Right kidney (tissue), 1 donor: Measurements from ENCODE around the gene GRIA3.
"Not testable (repeated sequence)": the region's sequence is repeated elsewhere in the genome, so short reads cannot be mapped to it uniquely, and the experiment has no call there.

Experiments used
- DNase-seq: peaks from one replicate; pipeline ENCODE4 v3.0.0-alpha.2; 2016

GRIA3 gene

GRCh38 chrX:123277347-123277746 is 93.3 kb downstream of the GRIA3 start:
- no peak for DNase-seq

GRCh38 chrX:123277821-123278220 is 93.7 kb downstream of the GRIA3 start:
- no peak for DNase-seq

GRCh38 chrX:123282241-123282640 is 98.2 kb downstream of the GRIA3 start:
- DNase-seq = no peak

DNA sequence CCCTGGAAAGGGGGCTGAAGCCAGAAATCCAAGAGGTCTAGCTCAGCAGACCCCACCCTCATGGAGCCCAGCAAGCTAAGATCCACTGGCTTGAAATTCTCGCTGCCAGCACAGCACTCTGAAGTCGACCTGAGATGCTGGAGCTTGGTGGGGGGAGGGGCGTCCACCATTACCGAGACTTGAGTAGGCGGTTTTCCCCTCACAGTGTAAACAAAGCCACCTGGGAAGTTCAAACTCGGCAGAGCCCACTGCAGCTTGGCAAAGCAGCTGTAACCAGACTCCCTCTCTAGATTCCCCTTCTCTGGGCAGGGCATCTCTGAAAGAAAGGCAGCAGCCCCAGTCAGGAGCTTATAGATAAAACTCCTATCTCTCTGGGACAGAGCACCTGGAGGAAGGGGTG is 99.3 kb downstream of the GRIA3 start:
- not testable (repeated sequence) for DNase-seq

DNA sequence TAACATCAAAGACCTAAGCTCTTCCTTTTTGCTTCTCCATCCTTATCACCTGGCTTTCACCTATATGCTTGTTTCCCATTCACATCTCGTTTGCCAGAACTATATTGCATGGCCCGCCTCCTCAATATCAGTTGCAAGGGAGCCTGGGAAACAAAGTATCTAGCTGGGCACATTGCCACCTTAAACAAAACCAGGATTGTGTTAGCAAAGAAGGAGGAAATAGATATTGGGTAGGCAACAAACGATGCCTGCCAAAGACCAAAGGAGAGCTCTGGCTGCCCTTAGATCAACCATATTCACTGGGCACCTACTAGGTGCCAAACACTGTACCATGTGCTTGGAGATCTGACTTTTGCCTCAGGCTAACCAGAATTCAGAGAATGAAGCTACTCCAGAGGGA is 107.5 kb downstream of the GRIA3 start:
- DNase-seq = no peak

- DNase-seq = no peak
These were observed 113.9 kb downstream of the GRIA3 start for GRCh38 chrX:123298026-123298425.

GRCh38 chrX:123303429-123303828 is 119.4 kb downstream of the GRIA3 start:
- no peak for DNase-seq

DNA sequence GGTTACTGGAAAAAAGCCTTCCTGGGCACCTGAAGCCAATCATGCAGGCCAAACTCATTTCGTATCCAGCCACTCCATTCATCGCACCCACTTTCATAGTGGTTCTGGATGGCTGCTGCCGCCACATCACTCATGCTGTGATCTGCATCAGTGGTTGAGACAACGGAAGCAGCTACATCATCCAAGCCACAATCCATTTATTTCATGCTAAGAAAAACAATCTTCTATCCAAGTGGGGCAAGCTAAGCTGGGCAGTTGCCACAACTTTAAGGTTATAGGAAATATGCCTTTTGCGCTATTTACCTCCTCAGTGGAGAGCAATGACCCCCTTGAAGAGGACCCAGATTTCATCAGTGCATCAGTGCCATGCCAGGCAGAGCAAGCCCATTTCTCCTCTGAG is 124.6 kb downstream of the GRIA3 start:
- DNase-seq = no peak

DNA sequence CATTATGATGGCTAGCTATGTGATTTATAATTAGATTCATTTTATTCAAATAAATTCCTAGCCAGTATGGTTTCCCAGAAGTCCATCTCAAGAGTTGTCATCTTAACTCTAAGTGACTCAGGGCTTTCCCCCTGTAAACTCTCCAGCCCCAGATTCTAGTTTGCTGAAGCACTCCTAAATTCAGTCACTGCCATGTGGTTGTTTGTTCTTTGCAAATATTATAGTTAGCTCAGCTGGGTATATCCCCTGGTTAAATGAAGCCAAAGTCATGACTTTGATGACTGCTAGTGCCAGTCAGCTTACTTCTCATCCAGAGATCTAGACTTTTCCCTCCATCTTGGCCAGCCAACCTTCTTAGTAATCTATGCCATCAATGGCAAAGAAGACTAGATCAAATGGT is 126.0 kb downstream of the GRIA3 start:
- DNase-seq = no peak

- DNase-seq = no peak
These were observed 127.4 kb downstream of the GRIA3 start for GRCh38 chrX:123311486-123311885.

- no peak for DNase-seq
These were observed 129.4 kb downstream of the GRIA3 start for GRCh38 chrX:123313486-123313885.

DNA sequence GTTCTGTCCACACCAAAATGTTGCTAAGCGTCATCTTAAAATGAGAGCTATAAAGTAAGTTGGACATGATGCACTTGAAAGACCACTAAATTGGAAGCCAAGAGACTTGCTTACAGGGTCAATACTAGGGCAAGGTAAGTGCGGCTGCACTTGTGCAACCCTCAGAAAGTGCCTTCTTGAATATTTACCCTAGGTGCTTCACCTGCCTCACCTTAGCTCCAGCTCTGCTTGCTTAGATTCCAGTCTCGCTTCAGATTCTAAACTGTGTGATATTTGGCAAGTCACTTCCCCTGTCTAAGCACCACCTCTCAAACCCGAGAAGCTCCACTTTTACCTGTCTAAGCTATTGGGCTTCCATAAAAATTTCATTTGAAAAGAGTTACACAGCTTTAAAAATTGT is 136.5 kb downstream of the GRIA3 start:
- DNase-seq = no peak

GRCh38 chrX:123322536-123322935 is 138.5 kb downstream of the GRIA3 start:
- no peak for DNase-seq

- DNase-seq = no peak
These were observed 140.5 kb downstream of the GRIA3 start for GRCh38 chrX:123324625-123325024.

DNA sequence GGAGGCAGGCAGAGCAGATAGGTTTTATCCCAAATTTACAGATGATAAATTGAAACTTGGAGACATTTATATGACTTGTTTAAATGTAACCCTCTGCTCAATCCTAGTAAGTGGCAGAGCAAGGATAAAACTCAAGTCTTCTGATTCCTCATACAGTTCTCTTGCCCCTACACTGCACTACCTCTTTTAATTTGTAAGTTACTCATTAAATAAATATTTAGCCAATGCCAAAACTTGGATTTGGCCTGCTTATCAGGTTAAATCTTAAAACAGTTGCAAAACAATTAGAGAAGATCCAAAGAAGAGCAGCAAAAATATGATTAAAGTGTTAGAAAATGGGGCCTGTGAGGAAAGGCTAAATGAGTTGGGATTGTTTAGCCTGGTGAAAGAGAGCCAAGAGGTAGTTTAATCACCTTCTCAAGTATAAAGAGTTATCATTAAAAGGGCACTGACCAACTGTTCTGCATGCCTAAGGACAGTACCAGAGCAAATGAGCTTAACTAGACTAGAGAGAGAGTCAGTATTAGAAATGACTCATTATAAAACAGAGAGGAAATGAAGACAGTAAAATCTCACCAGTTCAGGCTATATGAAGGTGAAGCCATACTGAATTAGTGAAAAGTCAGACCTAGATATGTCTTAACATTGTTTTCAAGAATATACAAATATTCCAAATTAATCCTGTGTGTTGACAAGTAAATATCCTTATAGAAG is 146.3 kb downstream of the GRIA3 start:
- no peak for DNase-seq

DNA sequence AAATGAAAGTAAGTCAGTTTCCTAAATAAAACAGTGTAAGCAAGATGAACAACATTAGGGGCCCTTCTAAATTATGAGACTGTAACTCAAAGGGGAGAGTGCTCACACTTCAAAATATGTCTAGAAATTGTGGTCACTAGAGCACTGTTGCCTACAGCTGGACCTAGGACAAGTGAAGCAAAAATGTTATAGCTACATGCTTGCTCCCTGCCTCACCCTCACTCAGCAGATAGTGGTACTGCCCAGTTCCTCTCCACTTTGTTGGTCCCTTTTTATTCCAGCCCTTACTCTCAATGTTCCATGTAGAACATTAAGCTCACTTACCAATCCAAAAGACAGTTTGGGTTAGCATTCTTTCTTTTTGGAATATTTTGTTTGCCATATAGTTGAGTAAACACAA is 147.3 kb downstream of the GRIA3 start:
- DNase-seq = no peak

- no peak for DNase-seq
These were observed 147.8 kb downstream of the GRIA3 start for GRCh38 chrX:123331859-123332258.

DNA sequence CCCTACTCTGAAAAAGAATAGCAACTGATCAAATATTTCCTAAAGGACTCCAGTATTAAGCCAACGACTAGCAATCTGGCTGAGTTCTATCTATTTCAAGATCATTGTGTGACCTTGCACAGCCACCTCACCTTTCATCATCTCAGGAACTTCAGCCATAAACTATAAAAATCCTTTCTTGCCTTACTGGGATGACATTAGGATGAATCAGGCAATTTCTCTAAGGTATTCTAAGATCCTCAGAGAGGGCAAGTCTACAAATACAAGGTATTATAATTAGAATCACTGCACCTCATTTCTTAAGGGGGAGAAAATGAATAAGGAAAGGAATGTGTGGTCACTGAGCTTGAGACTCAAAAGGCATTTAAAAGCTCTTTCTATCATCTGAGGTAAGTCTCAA is 152.6 kb downstream of the GRIA3 start:
- DNase-seq = no peak

- DNase-seq = peak; percentile 0
These were observed 154.0 kb downstream of the GRIA3 start for GRCh38 chrX:123337886-123338639.

- DNase-seq = no peak
These were observed 155.3 kb downstream of the GRIA3 start for GRCh38 chrX:123339221-123339905.

GRCh38 chrX:123340696-123341095 is 156.6 kb downstream of the GRIA3 start:
- no peak for DNase-seq

GRCh38 chrX:123348468-123348867 is 164.4 kb downstream of the GRIA3 start:
- no peak for DNase-seq

DNA sequence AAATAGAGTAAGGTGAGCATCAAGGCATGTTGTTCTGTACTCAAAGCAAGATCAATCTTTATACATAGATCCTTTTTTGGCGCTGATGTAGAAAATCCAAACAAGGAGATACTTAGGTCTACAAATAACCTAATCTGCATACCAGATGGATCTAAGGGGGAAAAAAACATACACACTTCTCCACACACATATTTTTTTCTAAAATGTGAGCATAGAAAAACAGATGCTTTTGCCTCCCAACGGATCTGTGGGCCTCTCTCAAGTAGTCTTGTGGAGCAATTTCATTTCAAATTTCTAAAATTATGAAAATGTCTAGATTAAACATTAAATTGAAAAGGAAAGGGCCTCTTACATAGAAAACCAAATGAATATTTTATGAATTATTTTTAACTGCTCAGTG is 166.1 kb downstream of the GRIA3 start:
- DNase-seq = no peak

DNA sequence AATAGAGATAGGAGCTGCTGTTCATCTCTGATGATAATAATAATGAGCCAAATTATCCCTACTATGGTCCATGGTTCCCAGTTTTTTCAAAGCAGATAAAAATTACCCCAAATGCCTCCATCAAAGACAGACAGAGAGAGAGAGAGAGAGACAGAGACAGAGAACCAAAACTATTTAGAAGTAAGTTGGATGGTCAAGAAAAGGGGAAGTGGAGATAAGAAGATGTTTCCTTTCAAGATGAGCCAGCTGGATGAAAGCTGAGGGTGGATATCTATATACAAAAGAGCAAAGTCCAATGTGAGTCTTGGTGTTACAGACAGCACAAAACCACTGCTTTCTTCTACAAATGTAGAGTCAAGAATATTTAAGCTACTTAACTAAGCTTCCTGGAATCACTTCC is 173.9 kb downstream of the GRIA3 start:
- no peak for DNase-seq
